ENCODE data around the gene RAD52.

The RAD52 gene

GRCh38 chr12:868722-869121, 80.8 kb downstream of the RAD52 start:
- no peak for DNase-seq (ENCODE audit: low read depth)

DNA sequence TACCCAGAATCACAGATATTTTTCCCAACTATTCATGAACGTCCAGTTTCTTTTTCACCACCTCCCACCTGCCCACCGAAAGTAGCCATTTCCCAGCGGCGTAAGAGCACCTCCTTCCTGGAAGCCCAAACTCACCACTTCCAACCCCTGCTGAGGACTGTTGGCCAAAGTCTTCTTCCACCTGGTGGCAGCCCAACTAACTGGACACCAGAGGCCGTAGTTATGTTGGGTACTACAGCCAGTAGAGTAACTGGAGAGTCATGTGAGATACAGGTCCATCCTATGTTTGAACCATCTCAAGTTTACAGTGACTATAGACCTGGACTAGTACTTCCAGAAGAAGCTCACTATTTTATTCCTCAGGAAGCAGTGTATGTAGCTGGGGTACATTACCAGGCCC, 81.6 kb downstream of the RAD52 start:
- no peak for DNase-seq (ENCODE audit: low read depth)

DNA sequence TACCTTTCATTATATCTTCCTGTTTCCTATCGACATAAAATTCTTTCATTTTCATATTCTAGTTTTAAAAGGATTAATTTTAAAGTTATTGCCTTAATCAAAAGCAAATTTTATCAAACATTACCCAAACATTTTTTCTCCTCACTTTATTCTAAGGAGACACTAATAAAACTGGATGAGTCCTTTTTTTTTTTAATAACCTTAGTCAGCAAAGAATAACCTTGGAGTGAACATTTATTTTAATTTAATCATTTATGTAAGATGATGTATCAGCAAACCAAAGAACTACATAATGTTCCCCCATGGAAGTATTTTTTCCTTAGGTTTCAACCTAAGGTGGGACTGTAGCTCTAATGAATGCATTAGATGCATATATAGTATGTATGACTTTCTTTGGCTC, 83.9 kb downstream of the RAD52 start:
- DNase-seq (ENCODE audit: low read depth) = no peak

GRCh38 chr12:863285-863684, 86.2 kb downstream of the RAD52 start:
- DNase-seq (ENCODE audit: low read depth) = no peak

DNA sequence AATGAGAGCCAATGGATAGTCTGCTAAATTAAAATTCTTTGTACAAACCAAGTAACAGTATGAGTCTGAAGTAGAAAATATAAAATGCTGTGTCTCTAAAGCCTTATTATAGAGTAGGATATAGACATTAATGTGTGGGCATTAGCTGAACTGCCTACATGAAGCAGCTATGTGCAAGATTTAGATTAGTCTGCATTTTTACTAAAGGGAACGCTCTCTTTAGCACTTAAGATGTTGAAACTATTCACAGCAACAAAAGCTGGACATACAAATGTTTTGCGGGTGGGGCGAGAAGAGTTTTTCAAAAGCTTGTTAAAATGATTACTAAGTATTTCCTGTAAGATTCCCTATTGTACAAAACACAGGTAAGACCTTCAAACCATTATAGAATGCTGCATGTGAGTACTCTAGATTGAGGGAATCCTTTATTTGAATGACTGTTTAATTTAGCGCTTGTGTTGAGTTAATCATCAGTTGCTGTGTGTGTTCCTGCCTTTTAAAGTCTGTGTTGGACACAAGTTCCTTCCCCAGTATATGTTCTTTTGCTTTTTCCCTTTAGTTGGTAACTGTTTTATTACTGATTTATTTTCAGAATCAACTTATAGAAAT, 87.1 kb downstream of the RAD52 start:
- no peak for DNase-seq (ENCODE audit: low read depth)

Data from CMK (cell line).